Skeletal muscle satellite cell (primary cell): ENCODE data around the gene IFNGR1. TPM values are rescaled to one million over a fixed set of nuclear protein-coding genes. Genes with fewer than 3 reads are reported as not detected.

ENCODE experiments used
- H3K27me3 ChIP-seq: 2 replicates; pipeline ENCODE4 v1.7.0; 2013; ENCODE audit warnings: low read length; ENCODE audit not compliant: control insufficient read depth, insufficient read depth
- H3K36me3 ChIP-seq: 2 replicates; pipeline ENCODE4 v1.7.0; 2013; ENCODE audit warnings: mild to moderate bottlenecking, control low read depth, low read length; ENCODE audit not compliant: insufficient read depth
- H3K4me1 ChIP-seq: 2 replicates; pipeline ENCODE4 v1.7.0; 2013; ENCODE audit warnings: low read length; ENCODE audit not compliant: control insufficient read depth, insufficient read depth
- H3K4me2 ChIP-seq: 2 replicates; pipeline ENCODE4 v1.7.0; 2013; ENCODE audit warnings: mild to moderate bottlenecking, low read length
- H3K4me3 ChIP-seq: 2 replicates; pipeline ENCODE4 v1.7.0; 2013; ENCODE audit warnings: low read length
- H3K9ac ChIP-seq: 2 replicates; pipeline ENCODE4 v1.7.0; 2013; ENCODE audit warnings: mild to moderate bottlenecking, low read depth, low read length, moderate library complexity
- H3K9me3 ChIP-seq: replicated peaks from 2 replicates; pipeline ENCODE4 v1.7.0; 2013; ENCODE audit warnings: mild to moderate bottlenecking, control low read depth, low read length
- total RNA-seq: library from RNA; depleted of rRNA; stranded (reverse); fragments of >200 nt; gene quantifications from 2 replicates; pipeline ENCODE4 v1.2.3, GENCODE V29; 2012; rRNA removed

The IFNGR1 gene
- total RNA-seq = 33.2 and 35.0 TPM in 2 replicates

DNA sequence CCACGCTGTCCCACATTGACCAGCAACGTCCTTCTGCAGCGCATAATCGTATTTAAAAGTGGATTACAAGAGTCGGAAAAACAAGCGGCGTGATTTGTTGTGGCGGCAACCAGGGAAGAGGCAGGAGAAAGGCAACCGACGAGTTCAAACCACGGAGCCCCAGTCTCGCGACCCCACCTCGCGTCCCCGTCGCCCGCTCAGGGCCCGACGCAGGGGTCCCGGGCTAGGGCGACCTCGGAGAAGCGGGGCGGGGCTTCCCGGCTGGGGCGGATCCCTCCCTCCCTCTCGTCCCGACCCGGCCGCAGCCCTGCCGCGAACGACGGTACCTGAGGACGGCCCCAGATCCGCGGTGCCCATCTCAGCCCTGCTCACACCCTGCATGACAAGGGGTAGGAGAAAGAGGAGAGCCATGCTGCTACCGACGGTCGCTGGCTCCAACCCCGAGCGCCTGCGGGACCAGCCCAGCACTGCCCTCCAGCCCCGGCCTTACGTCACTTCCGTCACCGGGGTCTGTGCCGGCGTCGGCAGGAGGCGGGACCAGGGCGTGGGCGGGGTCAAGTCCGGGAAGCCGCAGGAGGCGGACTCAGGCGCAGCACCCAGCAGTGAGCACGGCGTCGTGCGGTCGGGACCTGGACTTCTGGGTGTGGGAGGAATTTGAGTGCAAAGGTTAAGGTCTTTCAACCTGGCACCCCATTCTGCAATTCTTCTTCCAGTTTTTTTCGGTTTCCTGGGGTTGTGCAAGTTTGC is at the start of gene IFNGR1:
Gene IFNGR1 (minus strand): TSS at position 469 of the 747 bp plus-strand sequence. CDS start 58 bp downstream, at position 411.
- Histone ChIP-seq H3K4me3 (peak within 1 kb of the TSS; percentile 81), H3K27me3 (no peaks in the 10 kb centered on the region), H3K4me2 (peak within 1 kb of the TSS; percentile 90), H3K9ac (peak within 1 kb of the TSS; percentile 92), H3K9me3 (no peaks in the 10 kb centered on the region), H3K36me3 (no peaks in the 10 kb centered on the region), H3K4me1 (peaks cover 48% of the 10 kb centered on the region)

DNA sequence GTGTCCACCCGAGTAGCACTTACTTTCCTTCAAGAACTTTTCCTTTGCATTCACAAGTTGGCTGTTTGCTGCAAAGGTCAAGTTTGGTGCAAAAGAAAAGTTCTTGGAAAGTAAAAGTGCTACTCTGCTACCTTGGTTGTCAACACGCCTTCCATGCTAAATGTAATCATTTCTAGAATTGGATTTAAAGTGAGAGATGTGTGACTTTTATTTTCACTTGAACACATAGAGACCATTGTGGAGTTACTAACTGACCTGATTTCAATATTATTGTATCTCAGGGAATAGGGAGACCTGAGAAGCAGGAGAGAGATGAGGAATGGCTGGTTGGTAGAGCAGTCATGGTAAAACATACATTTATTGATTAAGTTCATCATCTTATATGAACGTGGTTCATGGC is 49.7 kb upstream of the IFNGR1 start:
- H3K9ac ChIP-seq = no peak overlapping the region
- no peak overlapping the region for H3K4me2 ChIP-seq
- no peaks in the 10 kb centered on the region for H3K36me3 ChIP-seq
- H3K4me3 ChIP-seq = no peak overlapping the region
- no peaks in the 10 kb centered on the region for H3K9me3 ChIP-seq
- no peaks in the 10 kb centered on the region for H3K4me1 ChIP-seq
- peaks cover 21% of the 10 kb centered on the region for H3K27me3 ChIP-seq

- H3K27me3 ChIP-seq = peaks cover 21% of the 10 kb centered on the region
- H3K4me2 ChIP-seq = no peak overlapping the region
- H3K4me1 ChIP-seq = peaks cover 12% of the 10 kb centered on the region
- H3K9me3 ChIP-seq = no peaks in the 10 kb centered on the region
- H3K36me3 ChIP-seq = no peaks in the 10 kb centered on the region
- H3K9ac ChIP-seq = no peak overlapping the region
- H3K4me3 ChIP-seq = no peak overlapping the region
Measured at GRCh38 chr6:137266309-137266586, 47.1 kb upstream of the IFNGR1 start.

DNA sequence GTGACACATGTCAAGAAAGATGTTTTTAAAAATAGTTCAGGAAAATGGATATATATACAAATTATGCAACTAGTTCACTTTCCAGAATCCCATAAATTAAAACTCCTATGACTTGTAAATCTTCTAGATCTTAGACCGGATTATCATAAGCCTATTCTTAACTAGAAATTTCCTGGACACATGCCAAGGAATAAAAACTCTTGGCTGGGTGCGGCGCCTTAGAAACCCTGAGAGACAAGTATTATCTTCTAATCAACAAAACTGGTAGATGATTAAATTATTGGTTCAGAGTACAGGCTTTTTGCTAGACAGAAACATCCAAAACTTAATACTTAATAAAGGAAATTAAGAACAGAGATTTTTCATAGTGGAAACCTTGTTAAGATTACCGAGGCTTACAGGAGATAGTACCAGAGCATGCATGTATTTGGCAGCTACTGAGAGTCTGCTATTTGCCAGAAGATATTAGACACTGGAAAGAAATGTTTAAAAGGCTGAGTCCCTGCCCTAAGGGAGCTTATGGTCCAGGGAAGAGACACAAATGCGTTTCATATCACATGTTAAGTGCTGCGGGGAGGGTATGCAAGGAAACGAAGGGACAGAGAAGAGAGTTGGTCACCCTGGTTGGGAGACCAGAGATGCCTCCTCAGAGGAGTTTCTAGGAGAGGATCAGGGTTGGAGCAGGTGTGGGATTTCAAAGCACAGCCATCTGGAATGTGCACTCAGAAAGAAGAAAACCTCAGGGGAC is 46.5 kb upstream of the IFNGR1 start:
- H3K9ac ChIP-seq = no peak overlapping the region
- H3K4me2 ChIP-seq = no peak overlapping the region
- H3K27me3 ChIP-seq = peaks cover 21% of the 10 kb centered on the region
- H3K4me3 ChIP-seq = no peak overlapping the region
- no peaks in the 10 kb centered on the region for H3K9me3 ChIP-seq
- peaks cover 16% of the 10 kb centered on the region for H3K4me1 ChIP-seq
- no peaks in the 10 kb centered on the region for H3K36me3 ChIP-seq

GRCh38 chr6:137264311-137265075 is 45.3 kb upstream of the IFNGR1 start:
- Histone ChIP-seq H3K9ac (no peak overlapping the region), H3K4me2 (no peak overlapping the region), H3K9me3 (no peaks in the 10 kb centered on the region), H3K27me3 (peaks cover 15% of the 10 kb centered on the region), H3K4me3 (no peak overlapping the region), H3K36me3 (no peaks in the 10 kb centered on the region), H3K4me1 (peaks cover 16% of the 10 kb centered on the region)

- no peaks in the 10 kb centered on the region for H3K36me3 ChIP-seq
- no peaks in the 10 kb centered on the region for H3K9me3 ChIP-seq
- peak overlapping the region; percentile 57 for H3K4me2 ChIP-seq
- H3K9ac ChIP-seq = peak overlapping the region; percentile 8
- H3K27me3 ChIP-seq = peaks cover 6% of the 10 kb centered on the region
- H3K4me3 ChIP-seq = no peak overlapping the region
- H3K4me1 ChIP-seq = peaks cover 16% of the 10 kb centered on the region
Measured at GRCh38 chr6:137261761-137262160, 42.6 kb upstream of the IFNGR1 start.

DNA sequence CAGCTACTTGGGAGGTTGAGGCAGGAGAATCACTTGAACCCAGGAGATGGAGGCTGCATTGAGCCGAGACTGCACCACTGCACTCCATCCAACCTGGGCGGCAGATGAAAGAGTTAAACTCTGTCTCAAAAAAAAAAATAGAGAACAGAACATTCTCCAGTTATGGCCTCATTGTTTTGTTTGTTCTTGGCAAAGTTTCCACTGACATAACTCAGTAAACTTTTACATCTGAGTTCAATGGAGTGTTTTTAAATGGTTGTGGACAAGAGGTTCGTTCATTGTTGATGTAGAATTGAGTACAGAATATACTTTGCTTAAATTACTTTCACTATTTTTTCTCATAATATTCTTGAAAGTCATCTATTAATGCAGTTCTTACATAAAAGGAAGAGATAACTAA is 42.2 kb upstream of the IFNGR1 start:
- Histone ChIP-seq H3K9ac (peak overlapping the region; percentile 8), H3K27me3 (peaks cover 6% of the 10 kb centered on the region), H3K36me3 (no peaks in the 10 kb centered on the region), H3K4me3 (no peak overlapping the region), H3K4me1 (peaks cover 16% of the 10 kb centered on the region), H3K9me3 (no peaks in the 10 kb centered on the region), H3K4me2 (peak overlapping the region; percentile 57)

DNA sequence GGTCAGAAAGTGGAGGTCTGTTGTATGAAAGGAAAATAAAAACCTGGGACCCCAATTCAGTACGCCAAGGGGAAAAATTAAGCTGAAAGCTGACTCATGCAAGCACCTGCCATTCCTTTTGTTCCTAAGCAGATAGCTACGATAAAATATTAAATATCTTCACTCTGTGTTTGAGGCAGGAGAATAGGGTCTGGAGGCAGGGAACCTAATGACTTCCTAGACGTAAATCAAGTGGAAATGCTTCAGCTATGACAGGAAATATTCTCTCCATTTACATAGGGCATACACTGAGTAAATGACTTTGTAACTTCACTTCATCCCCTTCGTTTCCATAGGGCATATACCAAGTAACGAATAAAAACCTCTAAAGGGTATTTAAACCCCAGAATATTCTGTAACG is 41.0 kb upstream of the IFNGR1 start:
- H3K4me2 ChIP-seq = no peak overlapping the region
- no peaks in the 10 kb centered on the region for H3K9me3 ChIP-seq
- no peak overlapping the region for H3K4me3 ChIP-seq

DNA sequence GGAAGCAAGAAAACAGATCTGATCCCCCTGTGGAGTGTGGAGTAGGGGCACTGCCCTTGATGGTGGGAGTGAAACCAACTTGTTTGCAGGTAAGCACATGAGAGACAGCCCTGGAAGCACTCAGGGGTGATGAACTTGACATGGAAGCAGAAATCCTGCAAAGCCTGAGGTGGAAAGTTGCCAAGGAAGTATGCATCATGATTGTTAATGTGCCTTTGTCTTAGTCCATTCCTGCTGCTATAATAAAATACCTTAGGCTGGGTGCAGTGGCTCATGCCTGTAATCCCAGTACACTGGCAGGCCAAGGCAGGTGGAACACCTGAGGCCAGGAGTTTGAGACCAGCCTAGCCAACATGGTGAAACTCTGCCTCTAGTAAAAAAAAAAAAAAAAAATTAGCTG is 40.2 kb upstream of the IFNGR1 start:
- Histone ChIP-seq H3K4me2 (no peak overlapping the region), H3K27me3 (no peaks in the 10 kb centered on the region), H3K9me3 (no peaks in the 10 kb centered on the region), H3K9ac (no peak overlapping the region), H3K36me3 (no peaks in the 10 kb centered on the region), H3K4me1 (peaks cover 16% of the 10 kb centered on the region), H3K4me3 (no peak overlapping the region)

More for the DNA sequence above, 41.0 kb upstream of the IFNGR1 start:
- no peaks in the 10 kb centered on the region for H3K27me3 ChIP-seq
- H3K9ac ChIP-seq = no peak overlapping the region
- H3K4me1 ChIP-seq = peaks cover 16% of the 10 kb centered on the region
- H3K36me3 ChIP-seq = no peaks in the 10 kb centered on the region

DNA sequence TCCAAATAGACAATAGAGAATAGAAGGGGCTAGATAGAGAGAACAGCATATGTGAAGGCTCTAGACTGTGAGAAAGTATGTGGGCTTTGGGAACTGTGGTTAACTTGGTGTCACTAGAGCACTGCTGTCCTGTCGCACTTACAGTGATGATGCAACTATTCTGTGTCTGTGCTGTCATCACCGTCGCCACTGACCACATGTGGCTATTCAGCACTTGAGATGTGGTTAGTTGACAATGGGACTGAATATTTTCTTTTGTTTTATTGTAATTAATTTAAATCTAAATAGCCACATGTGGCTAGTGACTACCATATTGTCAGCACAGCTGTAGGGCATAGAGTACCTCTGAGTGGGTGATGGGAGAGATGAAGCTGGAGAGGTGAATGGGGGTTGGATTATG is 39.0 kb upstream of the IFNGR1 start:
- Histone ChIP-seq H3K4me3 (no peak overlapping the region), H3K4me2 (no peak overlapping the region), H3K9me3 (no peaks in the 10 kb centered on the region), H3K4me1 (peaks cover 16% of the 10 kb centered on the region), H3K27me3 (no peaks in the 10 kb centered on the region), H3K36me3 (no peaks in the 10 kb centered on the region), H3K9ac (no peak overlapping the region)

DNA sequence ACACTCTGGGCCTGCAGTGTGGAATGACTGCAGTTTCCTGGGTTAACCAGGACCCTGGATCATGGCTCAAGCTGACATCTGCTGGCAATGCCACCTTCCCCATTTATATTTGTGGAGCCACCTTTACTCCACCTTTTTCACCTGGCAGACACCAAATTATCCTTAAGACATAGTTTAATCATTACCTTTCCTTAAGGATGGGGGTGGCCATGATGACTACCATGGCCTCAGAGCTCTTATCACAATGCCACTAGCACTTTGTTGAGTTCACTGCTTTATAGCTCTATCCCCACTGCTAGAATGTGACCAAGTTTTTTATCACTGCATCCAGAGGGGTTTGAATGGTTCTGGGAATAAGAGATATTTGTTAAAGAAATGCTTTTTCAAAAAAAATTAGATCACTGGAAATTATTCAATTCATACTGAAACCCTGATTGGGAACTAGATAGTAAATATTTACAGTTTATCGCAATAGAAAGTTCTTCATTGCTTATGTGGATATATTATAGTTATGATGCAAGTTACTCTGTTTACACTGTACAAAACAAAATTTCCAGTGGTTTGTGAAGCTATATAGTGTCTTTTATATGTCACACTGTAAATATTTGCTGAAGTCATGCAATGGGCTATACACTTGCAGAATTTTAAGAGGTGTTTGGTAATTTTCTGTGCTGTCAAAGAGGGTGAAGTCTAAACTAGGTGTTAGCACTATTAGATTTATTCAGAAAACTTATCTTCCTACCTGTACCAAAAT is 37.3 kb upstream of the IFNGR1 start:
- Histone ChIP-seq H3K4me1 (peaks cover 6% of the 10 kb centered on the region), H3K9ac (no peak overlapping the region), H3K27me3 (peaks cover 7% of the 10 kb centered on the region), H3K4me3 (no peak overlapping the region), H3K36me3 (no peaks in the 10 kb centered on the region), H3K9me3 (no peaks in the 10 kb centered on the region), H3K4me2 (no peak overlapping the region)
